Gastrocnemius medialis (tissue), 4 donors: ENCODE measurements around the gene HYAL1. TPM values are rescaled to one million over a fixed set of nuclear protein-coding genes. Genes with fewer than 3 reads are reported as not detected.

Experiments used
- ATAC-seq, 2 donors: fragments of 150-250 bp; one replicate each; pipeline ENCODE4 v1.9.1; 2016
- DNase-seq, 2 donors: peaks; one replicate each; pipeline ENCODE4 v3.0.0-alpha.2; 2019
- H3K27ac ChIP-seq, 4 donors: fragments of 200-600 bp; sonication (generic); 1 replicate in 1 of 4; 2 replicates in 3 of 4; pipeline ENCODE4 v1.5.1; 2016 to 2018; ENCODE audit warnings: mild to moderate bottlenecking in 2 of 4, moderate library complexity in 1 of 4
- H3K27me3 ChIP-seq, 3 donors: fragments of 200-600 bp; sonication (generic) in 2 of 3; 1 replicate in 1 of 3; 2 replicates in 2 of 3; pipeline versions ENCODE4 v1.5.1 to v1.6.0; 2016 to 2019; ENCODE audit warnings: mild to moderate bottlenecking in 1 of 3, moderate library complexity in 1 of 3
- H3K36me3 ChIP-seq, 2 donors: fragments of 200-600 bp; sonication (generic) in 1 of 2; one replicate each; pipeline ENCODE4 v1.5.1; 2017 to 2018
- H3K4me1 ChIP-seq, 2 donors: fragments of 200-600 bp; sonication (generic) in 1 of 2; one replicate each; pipeline ENCODE4 v1.5.1; 2016 to 2017; ENCODE audit warnings: mild to moderate bottlenecking in 2 of 2
- H3K4me3 ChIP-seq, 4 donors: fragments of 200-600 bp; sonication (generic) in 3 of 4; 1 replicate in 1 of 4; 2 replicates in 3 of 4; pipeline ENCODE4 v1.5.1; 2016 to 2019; ENCODE audit warnings: mild to moderate bottlenecking in 2 of 4
- H3K9me3 ChIP-seq, 3 donors: fragments of 200-600 bp; sonication (generic) in 2 of 3; 1 replicate in 1 of 3; 2 replicates in 2 of 3; pipeline ENCODE4 v1.5.1; 2016 to 2019
- POLR2A ChIP-seq, 2 donors: fragments of 450-650 bp; IDR thresholded peaks; one replicate each; pipeline ENCODE4 v1.6.1; 2017; ENCODE audit warnings: antibody characterized with exemption in 2 of 2, mild to moderate bottlenecking in 2 of 2, moderate library complexity in 2 of 2
- in situ Hi-C, 4 donors: fragments of 200-750 bp; cut with MboI; loops; one replicate each; pipeline versions ENCODE4 v1.15.0 to v1.8.0; 2017; ENCODE audit warnings: low sequenced_read_pairs in 4 of 4
- intact Hi-C: fragments of 100-400 bp; cut with DNase I; formaldehyde crosslinking; loops from one replicate; pipeline ENCODE4 v1.15.1; 2023; ENCODE audit warnings: low total_unique reads
- total RNA-seq, 4 donors: library from RNA; depleted of rRNA; stranded (reverse); fragments of >200 nt; gene quantifications; one replicate each; pipeline versions ENCODE4 v1.1.0 to v1.2.3, GENCODE V29; 2016
- TF ChIP-seq, protein P1 (sequence below), 5 experiments: fragments of 450-650 bp in 3 of 5; fragments of 200-600 bp in 2 of 5; sonication (generic) in 2 of 5; IDR thresholded peaks in 4 of 5; conservative IDR thresholded peaks in 1 of 5; 1 replicate in 4 of 5; 2 replicates in 1 of 5; pipeline ENCODE4 v1.5.1; 2016 to 2019; ENCODE audit warnings: antibody characterized with exemption in 5 of 5, mild to moderate bottlenecking in 3 of 5, moderate library complexity in 3 of 5

Gene HYAL1
- total RNA-seq, 4 donors from 2014 or later, result 3.6 to 14.6 (median 9.1) TPM

DNA sequence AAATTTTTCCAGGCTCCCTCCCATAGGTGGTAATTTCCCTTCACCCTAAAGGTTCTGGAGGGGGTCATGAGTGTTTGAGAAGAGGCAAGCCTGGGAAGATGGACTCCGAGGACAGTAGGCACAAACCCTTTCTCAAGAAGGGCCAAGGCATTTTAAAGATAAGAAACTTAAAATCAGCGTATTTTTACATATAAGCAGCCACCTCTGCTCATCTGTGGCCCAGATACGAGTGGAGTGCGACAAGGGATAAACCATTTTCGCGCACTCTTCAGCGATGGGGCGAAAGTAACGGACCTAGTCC, 36.7 kb upstream of the HYAL1 start:
- Histone ChIP-seq H3K4me1 (peaks cover 20 to 44% of the 10 kb centered on the region in 2 donors), H3K36me3 (no peaks in the 10 kb centered on the region), H3K27me3 (no peaks in the 10 kb centered on the region), H3K4me3 (peak overlapping the region; percentile 38 to 58 (median 52)), H3K27ac (peak overlapping the region; percentile 89 to 98 (median 97)), H3K9me3 (no peaks in the 10 kb centered on the region)
- intact Hi-C loops (no loop called here), in situ Hi-C loops (loop anchor here in 1 of 4 donors (10.0 kb wide), 1 partner anchor 205 kb away; no protein-coding TSS in a partner anchor)
- TF ChIP-seq POLR2A (IDR thresholded peaks at IDR 0.05), result no peak
- TF ChIP-seq, protein P1, sequence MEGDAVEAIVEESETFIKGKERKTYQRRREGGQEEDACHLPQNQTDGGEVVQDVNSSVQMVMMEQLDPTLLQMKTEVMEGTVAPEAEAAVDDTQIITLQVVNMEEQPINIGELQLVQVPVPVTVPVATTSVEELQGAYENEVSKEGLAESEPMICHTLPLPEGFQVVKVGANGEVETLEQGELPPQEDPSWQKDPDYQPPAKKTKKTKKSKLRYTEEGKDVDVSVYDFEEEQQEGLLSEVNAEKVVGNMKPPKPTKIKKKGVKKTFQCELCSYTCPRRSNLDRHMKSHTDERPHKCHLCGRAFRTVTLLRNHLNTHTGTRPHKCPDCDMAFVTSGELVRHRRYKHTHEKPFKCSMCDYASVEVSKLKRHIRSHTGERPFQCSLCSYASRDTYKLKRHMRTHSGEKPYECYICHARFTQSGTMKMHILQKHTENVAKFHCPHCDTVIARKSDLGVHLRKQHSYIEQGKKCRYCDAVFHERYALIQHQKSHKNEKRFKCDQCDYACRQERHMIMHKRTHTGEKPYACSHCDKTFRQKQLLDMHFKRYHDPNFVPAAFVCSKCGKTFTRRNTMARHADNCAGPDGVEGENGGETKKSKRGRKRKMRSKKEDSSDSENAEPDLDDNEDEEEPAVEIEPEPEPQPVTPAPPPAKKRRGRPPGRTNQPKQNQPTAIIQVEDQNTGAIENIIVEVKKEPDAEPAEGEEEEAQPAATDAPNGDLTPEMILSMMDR (IDR thresholded peaks at IDR 0.05 in 4 of 5, conservative IDR thresholded peaks at IDR 0.05 in 1 of 5), result no peak
- DNase-seq (no peak), ATAC-seq (no peak)

- ATAC-seq, result no peak
- H3K36me3 ChIP-seq, result no peaks in the 10 kb centered on the region
- no peak for DNase-seq
- H3K27me3 ChIP-seq, result no peaks in the 10 kb centered on the region
- H3K9me3 ChIP-seq, result no peaks in the 10 kb centered on the region
- H3K4me3 ChIP-seq, result peak overlapping the region; percentile 38 to 58 (median 52)
- H3K27ac ChIP-seq, result peak overlapping the region; percentile 89 to 98 (median 97)
- TF ChIP-seq POLR2A (IDR thresholded peaks at IDR 0.05), result no peak
- TF ChIP-seq, protein P1 (IDR thresholded peaks at IDR 0.05 in 4 of 5, conservative IDR thresholded peaks at IDR 0.05 in 1 of 5), result no peak
- H3K4me1 ChIP-seq, result peaks cover 24 to 49% of the 10 kb centered on the region in 2 donors
- intact Hi-C loops, result no loop called here
- in situ Hi-C loops, result loop anchor here in 1 of 4 donors (10.0 kb wide), 1 partner anchor 205 kb away; no protein-coding TSS in a partner anchor
These were observed 36.2 kb upstream of the HYAL1 start for GRCh38 chr3:50339485-50340146.

DNA sequence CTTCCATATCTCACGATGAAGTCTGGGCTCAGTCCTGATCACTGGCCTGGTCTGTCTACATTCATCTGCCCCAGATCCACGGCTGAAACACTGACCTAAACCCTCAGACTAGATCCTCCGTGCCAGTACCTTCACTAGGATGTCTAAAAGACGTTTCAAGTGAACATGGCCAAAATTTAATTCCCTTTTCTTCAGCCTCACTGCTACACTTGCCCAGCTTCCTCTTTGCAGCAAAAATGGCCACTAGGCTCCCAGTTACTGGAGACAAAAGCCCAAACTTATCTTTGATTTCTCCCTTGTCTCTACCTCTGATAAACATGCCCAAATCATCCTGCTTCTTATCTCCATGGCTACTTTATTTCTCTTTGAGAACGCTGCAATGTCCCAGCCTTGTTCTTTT, 35.6 kb upstream of the HYAL1 start:
- intact Hi-C loops, result no loop called here

DNA sequence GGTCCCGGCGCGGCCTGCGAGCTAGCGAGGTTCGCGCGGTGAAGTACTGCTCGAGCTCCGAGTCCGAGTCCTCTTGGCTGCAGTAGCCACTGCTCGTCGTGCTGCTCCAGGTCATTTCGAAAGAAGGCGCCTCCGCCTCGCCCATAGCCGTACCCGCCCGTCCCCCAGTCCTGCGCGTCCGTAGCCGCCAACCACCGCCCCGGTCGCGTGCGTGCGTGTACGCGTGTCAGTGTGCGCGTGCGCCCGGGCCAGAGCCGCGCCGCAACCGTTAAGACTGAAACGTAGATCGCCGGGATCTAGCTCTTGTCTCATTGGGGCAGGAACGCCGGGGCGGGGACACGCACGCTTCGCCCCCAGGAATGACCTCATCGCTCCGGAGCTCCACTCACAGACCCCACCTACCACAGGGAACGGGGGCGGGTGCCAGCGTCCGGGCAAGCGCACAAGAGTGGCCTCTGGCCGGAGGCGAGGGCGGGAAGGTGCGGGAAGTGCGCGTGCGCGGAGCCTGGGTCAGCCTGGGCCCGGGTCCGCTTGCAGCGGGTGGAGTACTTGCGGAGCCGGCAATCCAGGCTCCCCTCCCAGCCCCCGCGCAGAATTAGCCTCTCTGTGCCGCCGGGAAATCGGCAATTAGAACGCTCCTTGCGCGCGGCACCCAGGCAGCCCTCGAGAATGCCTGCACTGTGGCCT, 33.9 kb upstream of the HYAL1 start:
- intact Hi-C loops, result loop anchor here (1.0 kb wide), 1 partner anchor 16 kb away; no protein-coding TSS in a partner anchor

More for the DNA sequence above, 35.6 kb upstream of the HYAL1 start:
- Histone ChIP-seq H3K4me1 (peaks cover 31 to 54% of the 10 kb centered on the region in 2 donors), H3K4me3 (peak overlapping the region in 1 of 4 donors; percentile 75), H3K9me3 (no peaks in the 10 kb centered on the region), H3K27ac (peak overlapping the region; percentile 89 to 98 (median 97)), H3K27me3 (no peaks in the 10 kb centered on the region), H3K36me3 (no peaks in the 10 kb centered on the region)
- in situ Hi-C loops, result no loop called here
- TF ChIP-seq POLR2A (IDR thresholded peaks at IDR 0.05), result no peak
- TF ChIP-seq, protein P1 (IDR thresholded peaks at IDR 0.05 in 4 of 5, conservative IDR thresholded peaks at IDR 0.05 in 1 of 5), result no peak
- no peak for ATAC-seq
- DNase-seq, result no peak

More for the DNA sequence above, 33.9 kb upstream of the HYAL1 start:
- DNase-seq, result peak; percentile 100
- H3K4me1 ChIP-seq, result peaks cover 38 to 64% of the 10 kb centered on the region in 2 donors
- TF ChIP-seq POLR2A (IDR thresholded peaks at IDR 0.05), result peak; percentile 94 to 96
- TF ChIP-seq, protein P1 (IDR thresholded peaks at IDR 0.05 in 4 of 5, conservative IDR thresholded peaks at IDR 0.05 in 1 of 5), result no peak
- H3K36me3 ChIP-seq, result no peaks in the 10 kb centered on the region
- H3K27ac ChIP-seq, result peak overlapping the region; percentile 89 to 98 (median 97)
- H3K9me3 ChIP-seq, result no peaks in the 10 kb centered on the region
- H3K4me3 ChIP-seq, result peak overlapping the region; percentile 75 to 91 (median 82)
- no peaks in the 10 kb centered on the region for H3K27me3 ChIP-seq
- in situ Hi-C loops, result no loop called here
- peak; percentile 84 to 86 for ATAC-seq
